ENCODE measurements around the gene INTS6.

- TF ChIP-seq CTCF (conservative IDR thresholded peaks at IDR 0.05; ENCODE audit: low read depth, low read length) (no peak), EZH2 (IDR thresholded peaks at IDR 0.05; ENCODE audit: low read length, unreplicated experiment) (no peak)
These were observed 47.9 kb upstream of the INTS6 start for GRCh38 chr13:51500687-51501086.

Data from PC-3 (cell line).